Sciatic nerve (tissue), 2 donors: ENCODE data around the gene FOLH1. TPM values are rescaled to one million over a fixed set of nuclear protein-coding genes. Genes with fewer than 3 reads are reported as not detected.
"Not testable (repeated sequence)": the region's sequence is repeated elsewhere in the genome, so short reads cannot be mapped to it uniquely, and the experiment has no call there.

Experiments
- ATAC-seq: fragments of 200-7000 bp; cut with Tn5 transposase; one replicate; pipeline ENCODE4 v1.9.1; 2020; ENCODE audit warnings: mild to moderate bottlenecking, moderate library complexity
- DNase-seq: peaks from one replicate; pipeline ENCODE4 v3.0.0-alpha.2; 2020; ENCODE audit warnings: low spot score
- intact Hi-C: fragments of 100-400 bp; cut with DNase I; formaldehyde crosslinking; loops from one replicate; pipeline ENCODE4 v1.14.2; 2022
- total RNA-seq: library from RNA; stranded (reverse); fragmentation: NEBNext Ultra II Directional; extraction: Animal tissue kit (Norgen Biotek cat#: 25700); gene quantifications from one replicate; pipeline ENCODE4 v1.2.1, GENCODE V29; 2021
- donor health status: DM: no; HTN: no; CAD: no.
- donor health status: DM: no; HTN: no; CAD: no.

The FOLH1 gene
- total RNA-seq, 1 donor from 2014 or later: 32.5 TPM

DNA sequence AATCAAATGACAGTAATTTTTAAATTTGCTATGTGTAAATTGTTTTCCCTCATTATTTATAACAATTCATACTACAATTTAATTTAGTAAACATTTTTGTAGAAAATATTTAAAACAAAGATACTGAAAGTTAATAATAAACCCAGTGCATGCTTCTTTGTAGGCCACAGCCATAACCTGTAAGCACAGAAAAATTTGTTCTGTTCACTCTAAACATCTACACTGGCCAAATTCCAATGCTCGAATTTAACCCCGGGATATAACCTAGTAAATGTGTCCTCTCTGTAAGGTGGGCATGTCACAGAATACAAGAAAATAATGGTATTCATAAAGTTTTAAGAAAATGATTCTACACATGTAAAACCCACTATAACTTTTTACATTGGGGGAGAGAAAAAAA is 22.2 kb downstream of the FOLH1 start:
- DNase-seq, ATAC-seq, intact Hi-C loops: not testable (repeated sequence)

DNA sequence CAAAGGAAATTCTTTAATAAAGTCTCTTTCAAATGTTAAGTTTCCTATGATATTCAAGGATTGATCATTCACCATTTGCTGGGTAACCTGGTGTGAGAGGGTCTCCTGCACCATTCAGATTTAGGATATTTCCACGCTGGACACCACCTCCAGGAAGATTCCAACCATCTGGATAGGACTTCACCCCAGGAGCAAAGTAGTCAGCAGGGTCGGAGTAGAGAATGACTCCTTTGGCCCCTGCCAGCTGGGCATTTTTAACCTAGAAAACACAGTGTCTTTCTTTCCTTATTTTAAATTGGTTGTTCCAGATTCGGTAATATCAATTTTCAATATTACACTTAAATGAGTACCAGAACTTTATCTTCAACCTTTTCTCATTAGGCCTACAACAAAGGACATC is 22.8 kb downstream of the FOLH1 start:
- ATAC-seq, intact Hi-C loops: not testable (repeated sequence)

DNA sequence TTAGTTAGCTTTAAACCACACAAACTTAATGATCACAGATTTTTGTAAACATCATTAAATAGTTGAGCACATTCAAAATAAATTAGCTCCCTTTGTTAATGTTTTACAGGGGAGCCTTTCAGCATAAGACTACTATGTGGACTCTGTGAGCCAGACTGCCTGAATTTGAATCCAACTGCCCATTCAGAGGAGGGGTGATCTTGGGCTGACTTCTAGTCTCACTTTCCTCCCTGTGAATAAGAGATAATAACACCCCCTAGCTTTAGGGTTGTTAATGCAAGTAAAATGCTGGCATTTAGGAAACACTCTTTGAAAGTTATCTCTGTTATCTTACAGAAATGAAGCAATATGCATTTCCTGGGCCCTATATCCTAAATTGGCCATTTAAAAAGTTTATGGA is 23.6 kb downstream of the FOLH1 start:
- DNase-seq, ATAC-seq, intact Hi-C loops: not testable (repeated sequence)

More for the DNA sequence above, 22.8 kb downstream of the FOLH1 start:
- not testable (repeated sequence) for DNase-seq

DNA sequence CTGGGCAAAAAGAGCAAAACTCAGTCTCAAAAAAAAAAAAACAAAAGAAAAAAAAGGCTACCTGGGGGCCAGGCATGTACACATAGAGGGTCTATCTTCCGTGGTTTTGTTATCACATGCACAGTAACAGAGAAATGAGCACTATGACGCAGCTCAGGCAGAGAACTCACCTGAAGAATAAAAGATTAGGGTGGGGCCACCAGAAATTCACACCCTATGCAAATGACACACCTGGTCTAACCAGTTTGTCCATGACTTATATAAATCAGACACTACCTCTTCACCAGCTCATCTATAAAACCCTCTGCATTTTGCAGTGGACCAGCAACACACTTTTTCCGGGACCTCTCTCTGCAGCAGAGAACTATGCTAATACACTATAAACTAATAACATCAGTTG is 30.5 kb downstream of the FOLH1 start:
- ATAC-seq, intact Hi-C loops, DNase-seq: not testable (repeated sequence)

DNA sequence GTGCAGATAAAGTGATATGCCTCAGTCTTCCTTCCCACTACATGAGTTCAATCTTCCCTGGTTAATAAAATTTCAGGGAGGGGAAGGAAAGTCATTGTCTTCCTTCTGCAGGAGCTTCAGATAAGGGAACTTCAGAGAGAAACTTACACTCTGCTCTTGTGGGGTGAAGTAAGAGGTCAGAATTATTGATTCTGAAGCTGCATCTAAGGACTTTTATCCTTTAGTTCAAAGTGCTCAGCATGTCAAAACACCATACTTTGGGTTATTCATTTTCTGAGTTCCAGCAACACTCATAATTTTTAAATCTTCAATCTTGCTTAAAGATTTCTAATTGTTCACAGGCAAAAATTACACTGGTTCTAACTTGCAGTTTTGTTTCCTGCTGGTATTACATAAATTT is 33.0 kb downstream of the FOLH1 start:
- ATAC-seq, intact Hi-C loops, DNase-seq: not testable (repeated sequence)

DNA sequence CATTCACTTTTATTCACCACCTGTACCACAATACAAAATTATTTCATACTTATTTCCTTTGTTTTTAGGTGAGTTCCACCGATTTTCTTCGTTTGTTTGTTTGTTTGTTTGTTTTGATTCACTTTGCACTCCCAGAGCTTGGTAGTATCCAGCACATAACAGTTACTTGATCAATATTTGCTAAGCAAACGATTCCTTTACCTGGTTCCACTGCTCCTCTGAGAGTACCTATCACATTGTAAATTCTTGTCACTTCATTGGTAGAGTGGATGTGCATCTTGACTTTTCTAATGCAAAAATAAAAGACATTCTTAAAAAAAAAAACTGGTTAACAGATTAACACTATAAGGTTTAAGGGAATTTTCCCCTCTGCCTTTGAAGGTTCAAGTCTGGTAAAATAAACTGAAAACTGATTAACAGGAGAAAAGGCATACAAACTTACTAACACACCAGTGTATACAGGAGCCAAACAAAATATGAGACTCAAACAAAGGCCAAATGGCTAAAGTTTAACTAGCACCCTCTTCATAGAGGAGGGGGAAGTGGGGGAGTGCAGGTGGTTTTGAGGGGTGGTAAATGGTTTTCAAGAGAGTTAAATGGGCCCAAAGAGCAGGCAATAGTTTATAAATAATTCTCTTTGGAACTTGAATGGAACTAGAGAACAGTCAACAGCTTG is 33.6 kb downstream of the FOLH1 start:
- DNase-seq, ATAC-seq, intact Hi-C loops: not testable (repeated sequence)

DNA sequence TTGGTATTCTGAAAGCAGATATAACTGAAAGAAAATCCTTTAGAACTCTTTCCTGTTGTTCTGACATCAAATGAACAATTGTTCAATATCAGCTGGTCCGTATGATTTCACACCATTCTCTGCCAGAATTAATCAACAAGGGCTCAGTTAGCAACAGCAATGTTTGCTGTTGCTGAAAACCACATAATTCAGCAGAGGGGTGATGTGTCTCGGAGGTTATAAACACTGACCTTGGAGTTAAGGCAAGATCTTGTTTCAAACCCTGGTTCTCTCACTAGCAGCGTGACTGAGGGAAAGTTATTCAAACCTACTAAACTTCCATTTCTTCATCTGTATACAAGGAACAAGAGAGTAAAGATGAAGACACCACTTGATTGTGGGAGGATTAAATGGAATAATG is 36.8 kb downstream of the FOLH1 start:
- DNase-seq, ATAC-seq, intact Hi-C loops: not testable (repeated sequence)

DNA sequence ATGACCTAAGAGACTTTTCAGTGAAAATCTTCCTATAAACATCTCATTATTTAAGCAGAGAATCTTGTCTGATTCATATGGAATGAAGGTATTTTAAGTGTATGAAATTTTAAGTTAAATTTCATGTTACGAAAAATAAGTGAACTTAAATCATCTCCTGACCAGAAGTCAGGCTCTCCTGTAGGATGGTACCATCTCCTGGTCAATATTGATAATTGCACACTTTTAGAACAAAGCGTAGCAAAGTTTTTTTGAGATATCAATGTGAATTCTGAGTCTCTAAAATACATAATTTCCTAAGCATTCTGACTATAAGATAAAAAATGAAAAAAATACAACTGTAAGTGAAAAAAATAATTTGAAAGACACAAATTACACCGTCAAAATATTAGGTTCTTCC is 38.8 kb downstream of the FOLH1 start:
- DNase-seq, intact Hi-C loops, ATAC-seq: not testable (repeated sequence)

DNA sequence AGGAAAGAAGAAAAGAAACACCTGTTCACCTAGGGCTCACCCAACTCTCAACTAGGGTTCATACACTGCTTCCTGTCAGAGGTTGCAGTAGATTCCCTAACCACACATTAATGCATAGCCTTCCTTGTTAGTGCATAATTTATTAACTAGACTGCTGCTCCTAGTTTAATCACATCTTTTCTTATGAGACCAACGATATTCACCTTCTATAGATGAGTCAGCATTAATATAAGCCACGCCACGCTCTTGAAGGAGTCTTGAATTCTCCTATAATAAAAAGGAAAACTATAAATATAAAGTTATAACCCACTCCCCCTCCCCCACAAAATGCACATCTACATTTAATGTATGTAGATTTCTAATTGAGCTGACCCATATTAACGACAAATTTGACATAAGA is 39.4 kb downstream of the FOLH1 start:
- intact Hi-C loops, DNase-seq: not testable (repeated sequence)

DNA sequence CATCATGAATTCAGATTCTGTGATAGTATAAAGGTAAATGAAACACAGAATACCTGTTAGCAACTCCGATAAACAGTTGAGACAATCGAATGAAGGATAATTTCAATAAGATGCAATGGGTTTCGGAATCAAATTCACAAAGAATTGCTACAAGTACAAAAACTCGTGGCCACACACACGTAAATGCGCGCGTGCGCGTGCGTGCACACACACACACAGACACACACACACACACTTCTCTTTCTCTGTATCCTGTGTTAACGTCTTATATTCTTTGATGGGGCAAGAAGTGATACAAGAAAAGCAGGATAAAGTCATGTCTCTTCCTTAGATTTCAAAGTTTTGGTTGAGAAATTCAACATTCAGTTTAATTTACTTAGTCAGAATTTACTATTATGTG is 57.2 kb downstream of the FOLH1 start:
- DNase-seq (no peak), ATAC-seq (no peak)
- intact Hi-C loops: no loop called here

More for the DNA sequence above, 39.4 kb downstream of the FOLH1 start:
- ATAC-seq: not testable (repeated sequence)

DNA sequence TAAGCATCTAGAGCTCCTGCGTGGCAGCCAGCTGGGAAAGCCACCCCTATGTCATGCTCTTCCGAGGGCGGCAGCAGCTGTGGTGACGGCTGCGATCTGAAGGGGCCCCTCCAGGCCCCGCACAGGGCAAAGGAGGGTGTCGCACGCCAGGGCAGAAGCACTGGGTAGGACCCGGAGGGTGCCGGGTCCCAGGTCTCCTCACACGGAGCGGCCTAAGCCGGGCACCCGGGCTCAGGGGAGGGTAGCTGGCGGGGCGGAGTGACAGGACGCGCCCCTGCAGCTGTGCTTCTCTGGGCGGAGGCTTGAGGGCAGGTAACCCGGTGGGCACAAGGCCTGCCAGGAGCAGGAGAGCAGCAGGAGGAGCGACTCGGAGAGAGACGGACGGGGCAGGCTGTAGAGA is 106.0 kb downstream of the FOLH1 start:
- DNase-seq, ATAC-seq, intact Hi-C loops: not testable (repeated sequence)

Other genes starting within 250 kb of the FOLH1 start
- not detected for gene TRIM51G, start 224.7 kb downstream of the FOLH1 start, total RNA-seq
- not detected for gene TRIM49B, start 179.8 kb downstream of the FOLH1 start, total RNA-seq
- not detected for gene TRIM64C, start 149.5 kb downstream of the FOLH1 start, total RNA-seq